ENCODE measurements around the gene ECE2.
A peak's percentile ranks its signal among the peaks of the same experiment; 100 is the strongest.
"Not testable (repeated sequence)": the region's sequence is repeated elsewhere in the genome, so short reads cannot be mapped to it uniquely, and the experiment has no call there.

The ECE2 gene

GRCh38 chr3:184337399-184337714 is 61.5 kb downstream of the ECE2 start, which contains the start of gene FAM131A:
TSS of gene FAM131A (plus strand) at chr3:184337600. CDS start at chr3:184337631, 31 bp downstream.
- DNase-seq, result peak; percentile 74

- no peak for DNase-seq
Measured at GRCh38 chr3:184337981-184338380, 62.2 kb downstream of the ECE2 start.

- DNase-seq, result peak; percentile 78
Measured at GRCh38 chr3:184338511-184338945, 62.7 kb downstream of the ECE2 start.

GRCh38 chr3:184339001-184339400 is 63.2 kb downstream of the ECE2 start:
- DNase-seq, result no peak

- not testable (repeated sequence) for DNase-seq
Measured at GRCh38 chr3:184339451-184340135, 63.8 kb downstream of the ECE2 start.

GRCh38 chr3:184341925-184342324 is 66.1 kb downstream of the ECE2 start:
- no peak for DNase-seq

All from midbrain (tissue), 1 donor.